H1 (cell line): ENCODE data around the gene ADK. TPM values are rescaled to one million over a fixed set of nuclear protein-coding genes. Genes with fewer than 3 reads are reported as not detected.
A peak's percentile ranks its signal among the peaks of the same experiment; 100 is the strongest.

Experiments
- CTCF ChIA-PET: fragments of 300-600 bp; sonication (Branson Sonifier 250); formaldehyde crosslinking; loops from one replicate; lab custom pipeline; 2021; ENCODE audit not compliant: partially characterized antibody; lab: Charles Lee
- POLR2A ChIA-PET: fragments of 300-600 bp; sonication (Branson Sonifier 250); formaldehyde crosslinking; loops from one replicate; lab custom pipeline; 2021; ENCODE audit warnings: inconsistent platforms; ENCODE audit not compliant: partially characterized antibody; lab: Charles Lee
- DNase-seq, 2 experiments: peaks; one replicate each; pipeline versions ENCODE4 v3.0.0 to v3.0.0-alpha.2; 2010 to 2022; ENCODE audit warnings: low spot score in 2 of 2, low read depth in 1 of 2, mixed read lengths in 1 of 2
- FAIRE-seq: peaks from 2 replicates; lab custom pipeline; 2011; peaks lifted over from hg19 to GRCh38; lab: Jason Lieb, UNC
- H2AFZ ChIP-seq: 2 replicates; pipeline ENCODE4 v1.8.1; 2012; ENCODE audit warnings: low read length, inconsistent platforms
- H2AK5ac ChIP-seq: 2 replicates; pipeline ENCODE4 v1.6.1; 2013; ENCODE audit warnings: low read depth, low read length
- H2BK120ac ChIP-seq: replicated peaks from 2 replicates; pipeline ENCODE3; 2013; ENCODE audit warnings: low read depth, low read length, inconsistent platforms
- H2BK12ac ChIP-seq: 2 replicates; pipeline ENCODE4 v1.6.1; 2013; ENCODE audit warnings: low read depth, low read length
- H2BK15ac ChIP-seq: 2 replicates; pipeline ENCODE4 v1.6.1; 2013; ENCODE audit warnings: low read length
- H2BK20ac ChIP-seq: 2 replicates; pipeline ENCODE4 v1.6.1; 2013; ENCODE audit warnings: low read length
- H2BK5ac ChIP-seq: 2 replicates; pipeline ENCODE4 v1.6.1; 2013; ENCODE audit warnings: low read depth, low read length
- H3K14ac ChIP-seq: 2 replicates; pipeline ENCODE4 v1.6.1; 2013; ENCODE audit warnings: inconsistent platforms; ENCODE audit not compliant: insufficient read length
- H3K18ac ChIP-seq: 2 replicates; pipeline ENCODE4 v1.6.1; 2013; ENCODE audit warnings: low read length; ENCODE audit errors: extremely low read depth
- H3K23ac ChIP-seq: 2 replicates; pipeline ENCODE4 v1.6.1; 2013; ENCODE audit warnings: inconsistent platforms; ENCODE audit not compliant: insufficient read length
- H3K23me2 ChIP-seq: 2 replicates; pipeline ENCODE4 v1.6.1; 2013; ENCODE audit warnings: low read depth, low read length
- H3K27ac ChIP-seq: 2 replicates; pipeline ENCODE4 v1.6.1; 2011; ENCODE audit warnings: low read depth, low read length, inconsistent platforms
- H3K27me3 ChIP-seq, 4 experiments: replicated peaks in 1 of 4; 1 replicate in 1 of 4; 2 replicates in 3 of 4; pipeline versions ENCODE4 v1.6.1 to v1.8.1; 2011 to 2013; ENCODE audit warnings: low read length in 3 of 4, mild to moderate bottlenecking in 3 of 4, inconsistent platforms in 2 of 4, mixed read lengths in 2 of 4, moderate library complexity in 1 of 4; ENCODE audit not compliant: control insufficient read depth in 3 of 4, insufficient read depth in 3 of 4; ENCODE audit errors: extremely low read depth in 1 of 4
- H3K36me3 ChIP-seq, 4 experiments: 2 replicates each; pipeline versions ENCODE4 v1.6.1 to v1.8.1; 2011 to 2013; ENCODE audit warnings: mild to moderate bottlenecking in 4 of 4, low read length in 3 of 4, moderate library complexity in 2 of 4, control low read depth in 1 of 4, inconsistent platforms in 1 of 4; ENCODE audit not compliant: insufficient read depth in 4 of 4, control insufficient read depth in 2 of 4
- H3K4ac ChIP-seq: replicated peaks from 2 replicates; pipeline ENCODE3; 2013; ENCODE audit warnings: low read length, low read depth, mixed read lengths, inconsistent platforms; ENCODE audit not compliant: insufficient read length
- H3K4me1 ChIP-seq, 4 experiments: replicated peaks in 1 of 4; 1 replicate in 1 of 4; 2 replicates in 3 of 4; pipeline versions ENCODE4 v1.6.1 to v1.8.1; 2011 to 2013; ENCODE audit warnings: low read length in 3 of 4, inconsistent platforms in 2 of 4, mixed read lengths in 1 of 4; ENCODE audit not compliant: insufficient read depth in 4 of 4, control insufficient read depth in 3 of 4
- H3K4me2 ChIP-seq, 2 experiments: 2 replicates each; pipeline versions ENCODE4 v1.6.1 to v1.8.1; 2011 to 2013; ENCODE audit warnings: low read depth in 2 of 2, low read length in 2 of 2, control low read depth in 1 of 2, inconsistent platforms in 1 of 2, mild to moderate bottlenecking in 1 of 2; ENCODE audit not compliant: insufficient read depth in 1 of 2
- H3K4me3 ChIP-seq, 4 experiments: fragments of 200-600, 300-600 bp in 1 of 4; sonication (generic), shearing (Covaris generic), sonication (Bioruptor Twin) in 1 of 4; 2 replicates each; pipeline versions ENCODE4 v1.5.1 to v1.8.1; 2011 to 2016; ENCODE audit warnings: low read length in 4 of 4, low read depth in 3 of 4, control low read depth in 2 of 4, inconsistent platforms in 2 of 4, mild to moderate bottlenecking in 2 of 4, mixed read lengths in 1 of 4, moderate library complexity in 1 of 4; ENCODE audit not compliant: insufficient read depth in 2 of 4; ENCODE audit errors: extremely low read depth in 1 of 4
- H3K56ac ChIP-seq: replicated peaks from 2 replicates; pipeline ENCODE3; 2013; ENCODE audit warnings: low read depth, mild to moderate bottlenecking, mixed read lengths, low read length, inconsistent platforms; ENCODE audit not compliant: insufficient read length
- H3K79me1 ChIP-seq: 2 replicates; pipeline ENCODE4 v1.6.1; 2013; ENCODE audit warnings: low read depth, low read length, control low read depth
- H3K79me2 ChIP-seq, 2 experiments: 2 replicates each; pipeline versions ENCODE4 v1.6.1 to v1.8.1; 2012 to 2013; ENCODE audit warnings: low read length in 2 of 2, mild to moderate bottlenecking in 2 of 2, inconsistent platforms in 1 of 2; ENCODE audit not compliant: insufficient read depth in 2 of 2, control insufficient read depth in 1 of 2
- H3K9ac ChIP-seq, 4 experiments: replicated peaks in 1 of 4; 1 replicate in 1 of 4; 2 replicates in 3 of 4; pipeline versions ENCODE4 v1.6.1 to v1.8.1; 2011 to 2013; ENCODE audit warnings: low read depth in 3 of 4, low read length in 3 of 4, control low read depth in 2 of 4, mild to moderate bottlenecking in 2 of 4, moderate library complexity in 2 of 4, inconsistent platforms in 1 of 4; ENCODE audit errors: extremely low read depth in 1 of 4
- H3K9me3 ChIP-seq, 2 experiments: 2 replicates each; pipeline versions ENCODE4 v1.6.1 to v1.8.1; 2012 to 2013; ENCODE audit warnings: mild to moderate bottlenecking in 2 of 2, moderate library complexity in 2 of 2, control low read depth in 1 of 2, inconsistent platforms in 1 of 2, low read depth in 1 of 2, low read length in 1 of 2, mixed read lengths in 1 of 2; ENCODE audit not compliant: insufficient read depth in 2 of 2
- H4K20me1 ChIP-seq, 2 experiments: replicated peaks in 1 of 2; 2 replicates each; pipeline versions ENCODE3 to v1.8.1; 2011 to 2013; ENCODE audit warnings: inconsistent platforms in 2 of 2, low read length in 2 of 2, mild to moderate bottlenecking in 1 of 2; ENCODE audit not compliant: insufficient read depth in 2 of 2, control insufficient read depth in 1 of 2
- H4K5ac ChIP-seq: 2 replicates; pipeline ENCODE4 v1.6.1; 2013; ENCODE audit warnings: low read length, low read depth, mixed read lengths, inconsistent platforms; ENCODE audit not compliant: insufficient read length
- H4K8ac ChIP-seq: 2 replicates; pipeline ENCODE4 v1.8.0; 2013; ENCODE audit warnings: mild to moderate bottlenecking, moderate library complexity, low read length, inconsistent platforms; ENCODE audit not compliant: insufficient read depth; ENCODE audit errors: extremely low read depth
- H4K91ac ChIP-seq: replicated peaks from 2 replicates; pipeline ENCODE3; 2013; ENCODE audit warnings: low read length, mixed read lengths, inconsistent platforms; ENCODE audit not compliant: insufficient read length
- KDM1A ChIP-seq: fragments of 200-600, 300-600 bp; sonication (generic); IDR thresholded peaks from 2 replicates; pipeline ENCODE4 v1.7.1; 2016; ENCODE audit warnings: mild to moderate bottlenecking, low read length, borderline replicate concordance
- WGBS, 2 experiments: shearing (Covaris generic) in 1 of 2; methylation state at CpG; one replicate each; pipeline versions ENCODE4 v1.1.6 to v1.1.7; 2013 to 2015; ENCODE audit warnings: low lambda C conversion rate in 2 of 2, mixed read lengths in 2 of 2, inconsistent platforms in 1 of 2, low coverage in 1 of 2, missing lambda C conversion rate in 1 of 2; ENCODE audit not compliant: insufficient replicate concordance in 2 of 2, insufficient coverage in 1 of 2, insufficient read length in 1 of 2; ENCODE audit errors: extremely low coverage in 1 of 2, missing lambda C conversion rate in 1 of 2; 5-methylcytosine and 5-hydroxymethylcytosine counted together
- polyA plus RNA-seq, 7 experiments: library from polyadenylated mRNA; depleted of rRNA in 3 of 7; stranded (reverse) in 5 of 7; unstranded in 2 of 7; fragments of >200 nt in 5 of 7; fragments of 200-250 nt in 2 of 7; gene quantifications; 1 replicate in 5 of 7; 2 replicates in 1 of 7; 4 replicates in 1 of 7; pipeline versions ENCODE4 v1.2.1 to v1.2.3, GENCODE V29; 2011 to 2013; ENCODE audit warnings: missing spikeins in 2 of 7, mixed read lengths in 2 of 7
- total RNA-seq: library from RNA; stranded (reverse); fragmentation: NEBNext Ultra II Directional; extraction: Animal tissue kit (Norgen Biotek cat#: 25700); gene quantifications from 2 replicates; pipeline ENCODE4 v1.2.1, GENCODE V29; 2021
- TF ChIP-seq, protein P1 (sequence below): IDR thresholded peaks from 2 replicates; pipeline ENCODE4 v1.6.1; 2012; ENCODE audit warnings: inconsistent platforms

Gene ADK
- total and polyA plus RNA-seq, 2 of the 8 experiments (the other 6 are each of a cell fraction or from before 2014, with no cell fraction given): 12.3 to 42.4 TPM

DNA sequence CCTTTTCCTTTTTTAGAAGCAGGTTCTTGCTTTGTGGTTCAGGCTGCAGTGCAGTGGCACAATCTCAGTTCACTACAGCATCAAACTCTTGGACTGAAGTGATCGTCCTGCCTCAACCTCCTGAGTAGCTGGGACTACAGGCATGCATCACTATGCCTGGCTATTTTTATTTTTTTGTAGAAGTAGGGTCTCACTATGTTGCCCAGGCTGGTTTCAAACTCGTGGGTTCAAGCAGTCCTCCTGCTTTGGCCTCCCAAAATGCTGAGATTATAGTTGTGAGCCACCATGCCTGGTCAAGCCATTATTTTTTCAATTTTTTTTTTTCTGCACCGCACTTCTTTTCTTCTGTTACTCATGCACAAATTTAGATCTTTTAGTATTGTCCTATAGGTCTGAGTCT is 154.7 kb downstream of the ADK start:
- no peak overlapping the region for H2BK20ac ChIP-seq
- CTCF ChIA-PET: interaction anchor here (0.7 to 1.9 kb wide), 3 partner anchors 20 to 30 kb away, joined by 3 to 6 read pairs (median 3); no protein-coding TSS in a partner anchor

More for the DNA sequence above, 154.7 kb downstream of the ADK start:
- no peaks in the 10 kb centered on the region for H3K9me3 ChIP-seq
- H3K36me3 ChIP-seq: no peaks in the 10 kb centered on the region
- H2BK5ac ChIP-seq: no peak overlapping the region
- H3K18ac ChIP-seq: no peak overlapping the region
- H3K27me3 ChIP-seq: no peaks in the 10 kb centered on the region
- no peak overlapping the region for H2BK120ac ChIP-seq
- H3K23me2 ChIP-seq: no peaks in the 10 kb centered on the region
- no peak overlapping the region for H3K4me2 ChIP-seq
- no peak overlapping the region for H3K14ac ChIP-seq
- POLR2A ChIA-PET: interaction anchor here (0.6 to 0.9 kb wide), 3 partner anchors 13 to 898 kb away, joined by 3 to 4 read pairs (median 3); no protein-coding TSS in a partner anchor
- TF ChIP-seq, protein P1, sequence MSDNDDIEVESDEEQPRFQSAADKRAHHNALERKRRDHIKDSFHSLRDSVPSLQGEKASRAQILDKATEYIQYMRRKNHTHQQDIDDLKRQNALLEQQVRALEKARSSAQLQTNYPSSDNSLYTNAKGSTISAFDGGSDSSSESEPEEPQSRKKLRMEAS: no peak
- TF ChIP-seq KDM1A: peak; percentile 32; the same call in 1 of the 2 replicates
- H3K23ac ChIP-seq: no peak overlapping the region
- no peak overlapping the region for H2AFZ ChIP-seq
- H4K91ac ChIP-seq: no peak overlapping the region
- H2BK12ac ChIP-seq: no peak overlapping the region
- H4K5ac ChIP-seq: no peak overlapping the region
- DNase-seq: no peak
- H4K8ac ChIP-seq: no peak overlapping the region
- H3K79me2 ChIP-seq: peaks cover 0 to 8% of the 10 kb centered on the region in 2 experiments; a peak in 2 of 4 replicates
- no peak overlapping the region for H3K56ac ChIP-seq
- no peak overlapping the region for H3K4ac ChIP-seq
- H3K4me1 ChIP-seq: peaks cover 0 to 4% (median 0%) of the 10 kb centered on the region in 4 experiments; a peak in 1 of 7 replicates
- H3K4me3 ChIP-seq: no peak overlapping the region
- no peaks in the 10 kb centered on the region for H3K79me1 ChIP-seq
- H2AK5ac ChIP-seq: no peak overlapping the region
- no peak overlapping the region for H3K27ac ChIP-seq
- no peak overlapping the region for H2BK15ac ChIP-seq
- no peak overlapping the region for H3K9ac ChIP-seq
- FAIRE-seq: no peak
- WGBS, 2 experiments: 84% methylated on average over 3 of the region's 3 CpGs; no CpG with 5 or more reads in 1 of the 2 experiments
- no peaks in the 10 kb centered on the region for H4K20me1 ChIP-seq
